Esophagus muscularis mucosa (tissue), 4 donors: ENCODE data around the gene RBBP9. TPM values are rescaled to one million over a fixed set of nuclear protein-coding genes. Genes with fewer than 3 reads are reported as not detected.
A peak's percentile ranks its signal among the peaks of the same experiment; 100 is the strongest.

Experiments
- DNase-seq: peaks from one replicate; pipeline ENCODE4 v3.0.0-alpha.2; 2017; ENCODE audit errors: extremely low spot score
- H3K27ac ChIP-seq, 4 donors: fragments of 200-600 bp; sonication (generic); replicated peaks in 1 of 4; 1 replicate in 3 of 4; 2 replicates in 1 of 4; pipeline ENCODE4 v1.5.1; 2016 to 2019; ENCODE audit warnings: mild to moderate bottlenecking in 1 of 4
- H3K27me3 ChIP-seq, 4 donors: fragments of 200-600 bp; sonication (generic); one replicate each; pipeline versions ENCODE4 v1.5.1 to v1.6.0; 2016 to 2019
- H3K36me3 ChIP-seq, 4 donors: fragments of 200-600 bp; sonication (generic); one replicate each; pipeline ENCODE4 v1.5.1; 2016 to 2019
- H3K4me1 ChIP-seq, 4 donors: fragments of 200-600 bp; sonication (generic); one replicate each; pipeline ENCODE4 v1.5.1; 2016 to 2019
- H3K4me3 ChIP-seq, 4 donors: fragments of 200-600 bp; sonication (generic); 1 replicate in 2 of 4; 2 replicates in 2 of 4; pipeline ENCODE4 v1.5.1; 2016 to 2019; ENCODE audit warnings: mild to moderate bottlenecking in 4 of 4, moderate library complexity in 1 of 4
- H3K9me3 ChIP-seq, 4 donors: fragments of 200-600 bp; sonication (generic); 1 replicate in 3 of 4; 2 replicates in 1 of 4; pipeline ENCODE4 v1.5.1; 2016 to 2019
- CTCF ChIP-seq, 3 experiments: fragments of 200-600 bp in 2 of 3; fragments of 450-650 bp in 1 of 3; sonication (generic) in 2 of 3; IDR thresholded peaks; one replicate each; pipeline ENCODE4 v1.5.1; 2017 to 2019; ENCODE audit warnings: antibody characterized with exemption in 3 of 3, mild to moderate bottlenecking in 2 of 3, moderate library complexity in 1 of 3
- EP300 ChIP-seq: sonication (generic); formaldehyde crosslinking; IDR thresholded peaks from one replicate; pipeline ENCODE4 v1.6.1; 2017; ENCODE audit warnings: antibody characterized with exemption
- POLR2A ChIP-seq: fragments of 450-650 bp; IDR thresholded peaks from one replicate; pipeline ENCODE4 v1.6.1; 2017; ENCODE audit warnings: antibody characterized with exemption, moderate library complexity, mild to moderate bottlenecking, low read depth
- POLR2AphosphoS5 ChIP-seq, 2 donors: sonication (generic); formaldehyde crosslinking; IDR thresholded peaks; one replicate each; pipeline ENCODE4 v1.6.1; 2017; ENCODE audit warnings: antibody characterized with exemption in 2 of 2
- WGBS: methylation state at CpG from one replicate; pipeline ENCODE4 v1.1.5; 2018; 5-methylcytosine and 5-hydroxymethylcytosine counted together
- intact Hi-C: fragments of 100-400 bp; cut with DNase I; formaldehyde crosslinking; loops from one replicate; pipeline ENCODE4 v1.15.1; 2023
- total RNA-seq, 4 donors: library from RNA; depleted of rRNA; stranded (reverse); fragments of >200 nt; gene quantifications; one replicate each; pipeline versions ENCODE4 v1.1.0 to v1.2.1, GENCODE V29; 2016

Gene RBBP9
- 10 to 100 TPM; 13.7 to 16.7 (median 15.3) TPM for total RNA-seq

- DNase-seq, result peak; percentile 95
- no peaks in the 10 kb centered on the region for H3K9me3 ChIP-seq
Measured at GRCh38 chr20:18496740-18497592, at the start of gene RBBP9. Gene RBBP9 (minus strand): TSS chr20:18497225. CDS start chr20:18497167, 58 bp downstream.

DNA sequence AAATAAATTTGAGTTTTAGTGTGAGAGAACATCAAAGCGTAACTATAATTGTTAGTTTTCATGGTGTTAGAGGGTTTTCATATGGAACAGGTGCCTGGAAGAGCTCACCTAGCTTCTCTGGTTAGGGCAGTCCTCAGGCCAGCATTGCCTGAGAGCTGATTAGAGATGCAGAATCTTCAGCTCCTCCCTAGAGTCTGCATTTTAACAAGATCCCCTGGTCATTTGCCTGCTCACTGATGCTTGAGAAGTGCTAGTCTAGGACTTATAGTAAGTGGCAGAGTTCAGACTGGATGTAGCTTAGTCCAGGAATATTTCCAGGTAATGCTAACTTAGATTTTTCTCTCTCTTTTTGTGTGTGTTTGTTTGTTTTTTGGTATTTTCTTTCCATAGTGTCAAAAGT lies 48.5 kb upstream of the RBBP9 start:
- Histone ChIP-seq H3K4me1 (no peaks in the 10 kb centered on the region), H3K36me3 (peaks cover 57 to 100% (median 86%) of the 10 kb centered on the region in 4 donors), H3K9me3 (no peaks in the 10 kb centered on the region), H3K27me3 (no peaks in the 10 kb centered on the region), H3K27ac (no peak overlapping the region), H3K4me3 (no peak overlapping the region)
- intact Hi-C loops, result no loop called here
- WGBS, result 96% methylated on average over 1 of the region's 1 CpG
- no peak for DNase-seq
- TF ChIP-seq CTCF (IDR thresholded peaks at IDR 0.05) (no peak), POLR2AphosphoS5 (IDR thresholded peaks at IDR 0.05) (no peak), EP300 (no peak), POLR2A (no peak)

More at GRCh38 chr20:18496740-18497592, at the start of gene RBBP9:
- intact Hi-C loops, result no loop called here
- Histone ChIP-seq H3K36me3 (peaks cover 4 to 18% (median 10%) of the 10 kb centered on the region in 4 donors), H3K4me1 (peaks cover 13 to 18% (median 16%) of the 10 kb centered on the region in 4 donors), H3K4me3 (peak within 1 kb of the TSS; percentile 67 to 77 (median 72)), H3K27ac (peak within 1 kb of the TSS; percentile 64 to 77 (median 69)), H3K27me3 (peaks cover 0 to 3% (median 0%) of the 10 kb centered on the region in 4 donors)
- TF ChIP-seq CTCF (IDR thresholded peaks at IDR 0.05), result no peak
- TF ChIP-seq POLR2AphosphoS5 (IDR thresholded peaks at IDR 0.05), result peak; percentile 66 to 75
- WGBS, result 2% methylated on average over 18 of the region's 31 CpGs

GRCh38 chr20:18543932-18544331 lies 46.9 kb upstream of the RBBP9 start:
- intact Hi-C loops, result no loop called here
- Histone ChIP-seq H3K4me3 (no peak overlapping the region), H3K36me3 (peaks cover 51 to 99% (median 88%) of the 10 kb centered on the region in 4 donors), H3K9me3 (no peaks in the 10 kb centered on the region), H3K27me3 (no peaks in the 10 kb centered on the region), H3K4me1 (no peaks in the 10 kb centered on the region), H3K27ac (no peak overlapping the region)
- TF ChIP-seq CTCF (IDR thresholded peaks at IDR 0.05) (no peak), EP300 (no peak), POLR2A (no peak), POLR2AphosphoS5 (IDR thresholded peaks at IDR 0.05) (no peak)
- 86% methylated on average over 7 of the region's 7 CpGs for WGBS
- DNase-seq, result no peak

DNA sequence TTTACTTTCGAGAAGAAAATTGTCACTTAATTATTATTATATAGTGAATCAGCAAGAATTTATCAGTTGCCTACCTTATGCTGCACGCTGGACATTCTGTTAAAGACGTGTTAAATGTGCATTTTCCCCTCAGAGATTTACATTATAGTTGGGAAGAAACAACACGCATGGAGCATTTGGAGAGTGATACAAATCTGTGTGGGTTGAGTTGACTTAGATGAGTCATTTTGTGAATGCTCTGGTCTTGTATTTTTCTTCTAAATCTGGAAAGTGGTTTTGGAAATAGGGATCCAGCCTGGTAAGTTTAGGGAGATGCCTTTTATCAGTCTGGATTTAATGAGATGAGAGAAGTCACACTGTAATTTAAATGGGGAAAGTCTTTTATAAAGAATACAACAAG lies 46.2 kb upstream of the RBBP9 start:
- intact Hi-C loops, result no loop called here
- no peak overlapping the region for H3K4me3 ChIP-seq
- no peaks in the 10 kb centered on the region for H3K4me1 ChIP-seq
- whole genome bisulfite sequencing, result 90% methylated on average over 4 of the region's 4 CpGs
- no peak overlapping the region for H3K27ac ChIP-seq
- no peaks in the 10 kb centered on the region for H3K9me3 ChIP-seq
- H3K36me3 ChIP-seq, result peaks cover 44 to 97% (median 84%) of the 10 kb centered on the region in 4 donors
- DNase-seq, result no peak
- TF ChIP-seq CTCF (IDR thresholded peaks at IDR 0.05) (no peak), EP300 (no peak), POLR2AphosphoS5 (IDR thresholded peaks at IDR 0.05) (no peak), POLR2A (no peak)
- no peaks in the 10 kb centered on the region for H3K27me3 ChIP-seq
